ENCODE results near the gene SEZ6L.

SEZ6L gene

DNA sequence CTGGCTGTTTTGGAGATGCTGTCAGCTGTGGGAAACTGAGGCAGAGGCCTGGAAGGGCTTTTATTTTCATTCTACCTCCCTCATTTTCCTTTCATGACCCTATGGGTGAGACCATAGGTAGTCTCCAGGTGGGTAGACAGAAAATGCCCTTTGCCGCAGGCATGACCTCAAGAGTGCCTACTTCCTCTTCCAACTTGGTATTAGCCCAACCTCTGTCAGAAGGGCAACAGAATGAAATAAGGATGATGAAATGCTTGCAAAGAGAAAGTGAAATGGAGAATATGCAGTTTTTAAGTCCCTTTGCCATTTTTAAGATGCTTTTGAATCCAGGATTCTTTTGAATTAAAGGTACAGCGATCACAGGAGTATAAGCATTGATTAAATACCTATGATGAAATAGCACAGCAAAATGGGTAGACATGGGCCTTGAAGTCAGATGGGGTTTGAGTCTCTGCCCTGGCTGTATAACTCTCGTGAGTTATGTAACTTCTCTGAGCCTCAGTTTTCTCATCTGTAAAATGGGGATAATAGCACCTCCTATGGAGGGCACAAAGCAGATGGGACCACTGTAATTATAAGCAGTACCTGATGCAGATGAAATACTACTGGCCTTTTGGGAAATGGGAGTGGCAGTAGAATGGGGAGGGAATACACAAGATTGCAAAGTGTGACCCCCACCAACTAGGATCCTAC is 263.5 kb downstream of the SEZ6L start:
- no peak for DNase-seq

All from amniotic stem cell (primary cell).